BE2C (cell line): ENCODE results near the gene SH2D2A.

Source experiments
- DNase-seq: peaks from one replicate; pipeline ENCODE4 v3.0.0-alpha.2; 2020
- H3K27me3 ChIP-seq: fragments of 250-450 bp; sonication (Bioruptor Pico); 2 replicates; pipeline ENCODE4 v1.5.1; 2020; ENCODE audit warnings: mild to moderate bottlenecking
- H3K36me3 ChIP-seq: fragments of 250-450 bp; sonication (Bioruptor Pico); 2 replicates; pipeline ENCODE4 v1.5.1; 2020; ENCODE audit warnings: mild to moderate bottlenecking
- H3K4me1 ChIP-seq: fragments of 250-450 bp; sonication (Bioruptor Pico); 2 replicates; pipeline ENCODE4 v1.5.1; 2020
- H3K4me3 ChIP-seq: 2 replicates; pipeline ENCODE4 v1.5.1; 2011; ENCODE audit warnings: low read depth, low read length
- H3K9me3 ChIP-seq: fragments of 250-450 bp; sonication (Bioruptor Pico); 2 replicates; pipeline ENCODE4 v1.5.1; 2020
- CTCF ChIP-seq: IDR thresholded peaks from 2 replicates; pipeline ENCODE4 v1.5.1; 2012; ENCODE audit warnings: mild to moderate bottlenecking, low read depth, low read length

Gene SH2D2A

GRCh38 chr1:156823210-156823790 lies 6.7 kb upstream of the SH2D2A start:
- H3K4me3 ChIP-seq, result no peak overlapping the region
- no peak for DNase-seq
- no peaks in the 10 kb centered on the region for H3K36me3 ChIP-seq
- H3K4me1 ChIP-seq, result no peaks in the 10 kb centered on the region
- H3K27me3 ChIP-seq, result no peaks in the 10 kb centered on the region
- H3K9me3 ChIP-seq, result no peaks in the 10 kb centered on the region
- no peak for TF ChIP-seq CTCF

GRCh38 chr1:156822680-156823079 lies 6.0 kb upstream of the SH2D2A start:
- H3K36me3 ChIP-seq, result no peaks in the 10 kb centered on the region
- no peaks in the 10 kb centered on the region for H3K27me3 ChIP-seq
- H3K4me1 ChIP-seq, result no peaks in the 10 kb centered on the region
- no peak overlapping the region for H3K4me3 ChIP-seq
- DNase-seq, result no peak
- no peak for TF ChIP-seq CTCF
- H3K9me3 ChIP-seq, result no peaks in the 10 kb centered on the region

- no peaks in the 10 kb centered on the region for H3K4me1 ChIP-seq
- no peak for TF ChIP-seq CTCF
- no peak for DNase-seq
Observed at GRCh38 chr1:156821801-156822200, 5.2 kb upstream of the SH2D2A start.

GRCh38 chr1:156815961-156816422 lies 656 bp downstream of the SH2D2A start:
- Histone ChIP-seq H3K9me3 (no peaks in the 10 kb centered on the region), H3K27me3 (no peaks in the 10 kb centered on the region), H3K4me3 (no peak overlapping the region), H3K4me1 (peaks cover 10% of the 10 kb centered on the region), H3K36me3 (no peaks in the 10 kb centered on the region)
- no peak for TF ChIP-seq CTCF
- no peak for DNase-seq

More at GRCh38 chr1:156821801-156822200, 5.2 kb upstream of the SH2D2A start:
- no peaks in the 10 kb centered on the region for H3K36me3 ChIP-seq
- H3K9me3 ChIP-seq, result no peaks in the 10 kb centered on the region
- H3K27me3 ChIP-seq, result no peaks in the 10 kb centered on the region
- no peak overlapping the region for H3K4me3 ChIP-seq

- Histone ChIP-seq H3K36me3 (no peaks in the 10 kb centered on the region), H3K4me1 (peaks cover 10% of the 10 kb centered on the region), H3K4me3 (no peak overlapping the region), H3K9me3 (no peaks in the 10 kb centered on the region), H3K27me3 (no peaks in the 10 kb centered on the region)
- no peak for DNase-seq
- 0 out of 2 replicates have a peak, but pooled peaks have one; percentile 13 for TF ChIP-seq CTCF
Observed at GRCh38 chr1:156815307-156815826, 1.3 kb downstream of the SH2D2A start.

GRCh38 chr1:156814571-156815260 lies 1.9 kb downstream of the SH2D2A start:
- Histone ChIP-seq H3K4me1 (peaks cover 10% of the 10 kb centered on the region), H3K4me3 (no peak overlapping the region)
- TF ChIP-seq CTCF, result no peak

More at GRCh38 chr1:156814571-156815260, 1.9 kb downstream of the SH2D2A start:
- DNase-seq, result no peak
- Histone ChIP-seq H3K9me3 (no peaks in the 10 kb centered on the region), H3K36me3 (no peaks in the 10 kb centered on the region), H3K27me3 (no peaks in the 10 kb centered on the region)
